Bronchial epithelial cell (primary cell): ENCODE data around the gene PPP1R14D. TPM values are rescaled to one million over a fixed set of nuclear protein-coding genes. Genes with fewer than 3 reads are reported as not detected.

Source experiments
- DNase-seq: peaks from one replicate; pipeline ENCODE4 v3.0.0-alpha.2; 2010; ENCODE audit warnings: low read depth
- FAIRE-seq: peaks from 2 replicates; lab custom pipeline; 2011; peaks lifted over from hg19 to GRCh38; lab: Jason Lieb, UNC
- H3K27me3 ChIP-seq: 2 replicates; pipeline ENCODE4 v1.5.1; 2011; ENCODE audit warnings: low read length; ENCODE audit not compliant: control insufficient read depth, insufficient read depth
- H3K36me3 ChIP-seq: 2 replicates; pipeline ENCODE4 v1.5.1; 2011; ENCODE audit warnings: low read length; ENCODE audit not compliant: control insufficient read depth, insufficient read depth
- H3K4me3 ChIP-seq: 2 replicates; pipeline ENCODE4 v1.5.1; 2011; ENCODE audit warnings: mild to moderate bottlenecking, low read depth, low read length, control low read depth
- total RNA-seq: library from RNA; depleted of rRNA; stranded (reverse); fragments of >200 nt; gene quantifications from 2 replicates; pipeline ENCODE4 v1.2.1, GENCODE V29; 2014
- TF ChIP-seq, protein P1 (sequence below): IDR thresholded peaks from 2 replicates; pipeline ENCODE4 v1.5.1; 2011; ENCODE audit warnings: mild to moderate bottlenecking, moderate library complexity, low read length, control low read depth, inconsistent platforms; ENCODE audit not compliant: insufficient read depth, severe bottlenecking

The PPP1R14D gene
- total RNA-seq, 1 donor from 2014 or later: not detected

- Histone ChIP-seq H3K27me3 (no peaks in the 10 kb centered on the region), H3K36me3 (peaks cover 52% of the 10 kb centered on the region), H3K4me3 (no peak overlapping the region)
- DNase-seq: no peak
- no peak for FAIRE-seq
- TF ChIP-seq, protein P1, sequence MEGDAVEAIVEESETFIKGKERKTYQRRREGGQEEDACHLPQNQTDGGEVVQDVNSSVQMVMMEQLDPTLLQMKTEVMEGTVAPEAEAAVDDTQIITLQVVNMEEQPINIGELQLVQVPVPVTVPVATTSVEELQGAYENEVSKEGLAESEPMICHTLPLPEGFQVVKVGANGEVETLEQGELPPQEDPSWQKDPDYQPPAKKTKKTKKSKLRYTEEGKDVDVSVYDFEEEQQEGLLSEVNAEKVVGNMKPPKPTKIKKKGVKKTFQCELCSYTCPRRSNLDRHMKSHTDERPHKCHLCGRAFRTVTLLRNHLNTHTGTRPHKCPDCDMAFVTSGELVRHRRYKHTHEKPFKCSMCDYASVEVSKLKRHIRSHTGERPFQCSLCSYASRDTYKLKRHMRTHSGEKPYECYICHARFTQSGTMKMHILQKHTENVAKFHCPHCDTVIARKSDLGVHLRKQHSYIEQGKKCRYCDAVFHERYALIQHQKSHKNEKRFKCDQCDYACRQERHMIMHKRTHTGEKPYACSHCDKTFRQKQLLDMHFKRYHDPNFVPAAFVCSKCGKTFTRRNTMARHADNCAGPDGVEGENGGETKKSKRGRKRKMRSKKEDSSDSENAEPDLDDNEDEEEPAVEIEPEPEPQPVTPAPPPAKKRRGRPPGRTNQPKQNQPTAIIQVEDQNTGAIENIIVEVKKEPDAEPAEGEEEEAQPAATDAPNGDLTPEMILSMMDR: no peak
Measured at GRCh38 chr15:40854161-40854560, 25.7 kb upstream of the PPP1R14D start.

- DNase-seq: no peak
- TF ChIP-seq, protein P1: no peak
- Histone ChIP-seq H3K36me3 (peaks cover 49% of the 10 kb centered on the region), H3K4me3 (no peak overlapping the region), H3K27me3 (no peaks in the 10 kb centered on the region)
- FAIRE-seq: no peak
Measured at GRCh38 chr15:40853241-40853890, 24.9 kb upstream of the PPP1R14D start.

DNA sequence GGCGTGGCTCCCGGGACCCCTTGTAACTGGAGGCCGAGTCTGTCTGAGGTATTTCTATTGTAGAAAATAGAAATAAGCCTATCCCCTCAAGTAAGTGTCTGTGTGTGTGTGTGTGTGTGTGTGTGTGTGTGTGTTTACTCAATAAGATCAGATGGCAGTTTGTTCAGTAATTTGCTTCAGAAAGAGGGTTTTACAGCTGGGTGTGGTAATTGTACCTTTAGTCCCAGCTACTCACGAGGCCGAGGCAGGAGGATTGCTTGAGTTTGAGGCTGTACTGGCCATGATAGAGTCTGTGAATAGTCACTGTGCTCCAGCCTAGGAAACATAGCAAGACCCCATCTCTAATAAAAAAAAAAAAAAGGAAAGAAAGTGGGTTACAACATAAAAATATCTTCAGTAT lies 24.0 kb upstream of the PPP1R14D start:
- peaks cover 52% of the 10 kb centered on the region for H3K36me3 ChIP-seq
- no peaks in the 10 kb centered on the region for H3K27me3 ChIP-seq

GRCh38 chr15:40850576-40851112 lies 22.1 kb upstream of the PPP1R14D start:
- H3K27me3 ChIP-seq: no peaks in the 10 kb centered on the region
- DNase-seq: no peak
- H3K4me3 ChIP-seq: no peak overlapping the region
- H3K36me3 ChIP-seq: peaks cover 42% of the 10 kb centered on the region
- TF ChIP-seq, protein P1: no peak
- no peak for FAIRE-seq

More for the DNA sequence above, 24.0 kb upstream of the PPP1R14D start:
- H3K4me3 ChIP-seq: no peak overlapping the region
- DNase-seq (no peak), FAIRE-seq (no peak)
- TF ChIP-seq, protein P1: no peak

- no peak for FAIRE-seq
- TF ChIP-seq, protein P1: peak; percentile 22
- no peaks in the 10 kb centered on the region for H3K27me3 ChIP-seq
- H3K4me3 ChIP-seq: peak overlapping the region; percentile 91
- peaks cover 22% of the 10 kb centered on the region for H3K36me3 ChIP-seq
- DNase-seq: peak; percentile 80
Measured at GRCh38 chr15:40847223-40847961, 18.9 kb upstream of the PPP1R14D start.
